Keratinocyte (primary cell): Measurements from ENCODE around the gene IDH3B. TPM values are rescaled to one million over a fixed set of nuclear protein-coding genes. Genes with fewer than 3 reads are reported as not detected.

Source experiments
- DNase-seq: peaks from one replicate; pipeline ENCODE4 v3.0.0-alpha.2; 2011; ENCODE audit warnings: low read depth, missing footprints, low spot score
- FAIRE-seq: peaks from 2 replicates; lab custom pipeline; 2011; peaks lifted over from hg19 to GRCh38; lab: Jason Lieb, UNC
- H2AFZ ChIP-seq: 2 replicates; pipeline ENCODE4 v1.6.0; 2012; ENCODE audit warnings: low read length, control low read depth, inconsistent platforms; ENCODE audit not compliant: control insufficient read depth
- H3K27ac ChIP-seq: 2 replicates; pipeline ENCODE4 v1.5.1; 2011; ENCODE audit warnings: low read length; ENCODE audit not compliant: control insufficient read depth, insufficient read depth
- H3K27me3 ChIP-seq: 3 replicates; pipeline ENCODE4 v1.6.0; 2011; ENCODE audit warnings: low read length; ENCODE audit not compliant: control insufficient read depth, insufficient read depth; ENCODE audit errors: extremely low read depth
- H3K36me3 ChIP-seq, 2 experiments: 2 replicates in 1 of 2; 3 replicates in 1 of 2; pipeline ENCODE4 v1.5.1; 2011; ENCODE audit warnings: low read length in 2 of 2, mild to moderate bottlenecking in 1 of 2; ENCODE audit not compliant: control insufficient read depth in 2 of 2, insufficient read depth in 2 of 2; ENCODE audit errors: extremely low read depth in 1 of 2
- H3K4me1 ChIP-seq: 3 replicates; pipeline ENCODE4 v1.5.1; 2011; ENCODE audit warnings: low read length; ENCODE audit not compliant: control insufficient read depth, insufficient read depth; ENCODE audit errors: extremely low read depth
- H3K4me2 ChIP-seq: 3 replicates; pipeline ENCODE4 v1.6.0; 2011; ENCODE audit warnings: low read depth, low read length; ENCODE audit not compliant: control insufficient read depth, insufficient read depth; ENCODE audit errors: extremely low read depth
- H3K4me3 ChIP-seq, 3 experiments: fragments of 200-600 bp in 1 of 3; sonication (generic) in 1 of 3; 2 replicates in 2 of 3; 3 replicates in 1 of 3; pipeline ENCODE4 v1.5.1; 2011 to 2016; ENCODE audit warnings: low read length in 3 of 3, mild to moderate bottlenecking in 3 of 3, control low read depth in 2 of 3, inconsistent platforms in 1 of 3, low read depth in 1 of 3, mixed read lengths in 1 of 3, mixed run types in 1 of 3, moderate library complexity in 1 of 3; ENCODE audit not compliant: control insufficient read depth in 2 of 3, insufficient read depth in 2 of 3; ENCODE audit errors: extremely low read depth in 1 of 3
- H3K79me2 ChIP-seq: 2 replicates; pipeline ENCODE4 v1.6.0; 2012; ENCODE audit warnings: low read length; ENCODE audit not compliant: control insufficient read depth, insufficient read depth
- H3K9ac ChIP-seq: 3 replicates; pipeline ENCODE4 v1.6.0; 2011; ENCODE audit warnings: low read length; ENCODE audit not compliant: control insufficient read depth, insufficient read depth; ENCODE audit errors: extremely low read depth
- H3K9me1 ChIP-seq: 3 replicates; pipeline ENCODE4 v1.6.0; 2011; ENCODE audit warnings: low read length; ENCODE audit not compliant: control insufficient read depth, insufficient read depth; ENCODE audit errors: extremely low read depth
- H3K9me3 ChIP-seq: 2 replicates; pipeline ENCODE4 v1.5.1; 2012; ENCODE audit warnings: low read depth, low read length; ENCODE audit not compliant: control insufficient read depth
- H4K20me1 ChIP-seq: 3 replicates; pipeline ENCODE4 v1.6.0; 2011; ENCODE audit warnings: low read length; ENCODE audit not compliant: control insufficient read depth, insufficient read depth; ENCODE audit errors: extremely low read depth
- CTCF ChIP-seq, 3 experiments: IDR thresholded peaks in 1 of 3; conservative IDR thresholded peaks in 1 of 3; optimal IDR thresholded peaks in 1 of 3; 2 replicates in 2 of 3; 3 replicates in 1 of 3; pipeline versions ENCODE3 to v1.5.1; 2011; ENCODE audit warnings: low read length in 3 of 3, mild to moderate bottlenecking in 3 of 3, moderate library complexity in 2 of 3, control low read depth in 1 of 3, inconsistent platforms in 1 of 3; ENCODE audit not compliant: insufficient read depth in 2 of 3; ENCODE audit errors: extremely low read depth in 1 of 3
- EZH2 ChIP-seq: IDR thresholded peaks from one replicate; pipeline ENCODE4 v1.6.1; 2012; ENCODE audit warnings: inconsistent platforms, mild to moderate bottlenecking, low read length, moderate library complexity
- dilution Hi-C: fragments of 300-500 bp; cut with MboI; formaldehyde crosslinking; loops from one replicate; pipeline ENCODE4 v1.7.0; 2020; ENCODE audit warnings: low sequenced_read_pairs; ENCODE audit not compliant: extremely low pct_ligation_motif_present
- polyA plus RNA-seq, 5 experiments: library from polyadenylated mRNA; depleted of rRNA in 3 of 5; stranded (reverse) in 3 of 5; stranded (forward) in 1 of 5; unstranded in 1 of 5; fragments of >200 nt; gene quantifications; 1 replicate in 1 of 5; 2 replicates in 3 of 5; 3 replicates in 1 of 5; pipeline versions ENCODE4 v1.2.1 to v1.2.3, GENCODE V29; 2011 to 2012; ENCODE audit warnings: missing spikeins in 2 of 5, low read depth in 1 of 5, low replicate concordance in 1 of 5

The IDH3B gene
- polyA plus RNA-seq, 1 donor (not counting 4 experiments of a cell fraction or from before 2014, with no cell fraction given): 131 TPM

- dilution Hi-C loops: no loop called here
- H3K9me3 ChIP-seq: no peaks in the 10 kb centered on the region
- no peak overlapping the region for H3K9ac ChIP-seq
- no peaks in the 10 kb centered on the region for H3K4me1 ChIP-seq
- no peak overlapping the region for H3K27ac ChIP-seq
- FAIRE-seq (no peak), DNase-seq (no peak)
- H3K27me3 ChIP-seq: peaks cover 6% of the 10 kb centered on the region
- TF ChIP-seq CTCF (optimal IDR thresholded peaks at IDR 0.05 in 1 of 3, IDR thresholded peaks at IDR 0.05 in 1 of 3, conservative IDR thresholded peaks at IDR 0.05 in 1 of 3; ENCODE audit: extremely low read depth in 1 of 3, insufficient read depth in 2 of 3, low read length in 3 of 3): no peak
- no peak for TF ChIP-seq EZH2
- no peaks in the 10 kb centered on the region for H3K79me2 ChIP-seq
- H4K20me1 ChIP-seq: no peaks in the 10 kb centered on the region
- H3K4me3 ChIP-seq: no peak overlapping the region
- no peaks in the 10 kb centered on the region for H3K36me3 ChIP-seq
- no peak overlapping the region for H2AFZ ChIP-seq
- H3K4me2 ChIP-seq: no peak overlapping the region
- no peaks in the 10 kb centered on the region for H3K9me1 ChIP-seq
Observed at GRCh38 chr20:2612073-2612472, 51.9 kb downstream of the IDH3B start.

GRCh38 chr20:2610941-2611720 lies 52.9 kb downstream of the IDH3B start:
- Histone ChIP-seq H3K4me1 (no peaks in the 10 kb centered on the region), H3K36me3 (no peaks in the 10 kb centered on the region), H3K9ac (no peak overlapping the region), H4K20me1 (no peaks in the 10 kb centered on the region), H2AFZ (no peak overlapping the region), H3K9me3 (no peaks in the 10 kb centered on the region), H3K79me2 (no peaks in the 10 kb centered on the region), H3K27me3 (peaks cover 6% of the 10 kb centered on the region), H3K4me2 (no peak overlapping the region), H3K27ac (no peak overlapping the region), H3K4me3 (no peak overlapping the region), H3K9me1 (no peaks in the 10 kb centered on the region)
- dilution Hi-C loops: no loop called here
- DNase-seq: no peak
- no peak for FAIRE-seq
- no peak for TF ChIP-seq CTCF (optimal IDR thresholded peaks at IDR 0.05 in 1 of 3, IDR thresholded peaks at IDR 0.05 in 1 of 3, conservative IDR thresholded peaks at IDR 0.05 in 1 of 3; ENCODE audit: extremely low read depth in 1 of 3, insufficient read depth in 2 of 3, low read length in 3 of 3)
- no peak for TF ChIP-seq EZH2
